Common myeloid progenitor, CD34-positive (primary cell): ENCODE data around the gene SNX11. TPM values are rescaled to one million over a fixed set of nuclear protein-coding genes. Genes with fewer than 3 reads are reported as not detected.
A peak's percentile ranks its signal among the peaks of the same experiment; 100 is the strongest.

ENCODE experiments used
- CTCF ChIA-PET: fragments of 350-600 bp; sonication (Branson Sonifier 250); formaldehyde crosslinking; loops from one replicate; lab custom pipeline; 2021; ENCODE audit warnings: antibody characterized with exemption; lab: Charles Lee
- POLR2A ChIA-PET: fragments of 350-600 bp; sonication (Branson Sonifier 250); formaldehyde crosslinking; loops from one replicate; lab custom pipeline; 2021; ENCODE audit warnings: antibody characterized with exemption; lab: Charles Lee
- DNase-seq, 3 donors: peaks; one replicate each; pipeline versions ENCODE4 v3.0.0 to v3.0.0-alpha.2; 2013
- H3K27ac ChIP-seq, 2 experiments: 1 replicate in 1 of 2; 2 replicates in 1 of 2; pipeline ENCODE4 v1.7.0; 2013; ENCODE audit warnings: inconsistent platforms in 2 of 2, low read length in 2 of 2, mild to moderate bottlenecking in 2 of 2, low read depth in 1 of 2, moderate library complexity in 1 of 2; ENCODE audit not compliant: severe bottlenecking in 2 of 2, insufficient read depth in 1 of 2, poor library complexity in 1 of 2
- H3K27me3 ChIP-seq, 5 experiments: replicated peaks in 2 of 5; 1 replicate in 3 of 5; 2 replicates in 2 of 5; pipeline versions ENCODE4 v1.6.1 to v1.7.0; 2013; ENCODE audit warnings: low read length in 4 of 5, mild to moderate bottlenecking in 2 of 5, moderate library complexity in 2 of 5, inconsistent platforms in 1 of 5; ENCODE audit not compliant: insufficient read depth in 5 of 5, control insufficient read depth in 4 of 5
- H3K36me3 ChIP-seq, 4 experiments: 1 replicate in 2 of 4; 2 replicates in 2 of 4; pipeline versions ENCODE4 v1.6.1 to v1.7.0; 2013; ENCODE audit warnings: low read length in 3 of 4, control low read depth in 1 of 4, mild to moderate bottlenecking in 1 of 4; ENCODE audit not compliant: control insufficient read depth in 4 of 4, insufficient read depth in 4 of 4
- H3K4me1 ChIP-seq, 4 experiments: 1 replicate in 3 of 4; 2 replicates in 1 of 4; pipeline versions ENCODE4 v1.6.1 to v1.7.1; 2013; ENCODE audit warnings: low read length in 3 of 4, mild to moderate bottlenecking in 3 of 4, control low read depth in 1 of 4, inconsistent platforms in 1 of 4, moderate library complexity in 1 of 4; ENCODE audit not compliant: control insufficient read depth in 4 of 4, insufficient read depth in 4 of 4; ENCODE audit errors: control extremely low read depth in 1 of 4
- H3K4me3 ChIP-seq, 7 experiments: 1 replicate in 4 of 7; 2 replicates in 3 of 7; pipeline versions ENCODE4 v1.5.1 to v1.7.0; 2013; ENCODE audit warnings: mild to moderate bottlenecking in 7 of 7, low read length in 6 of 7, moderate library complexity in 6 of 7, inconsistent platforms in 2 of 7, low read depth in 2 of 7, control low read depth in 1 of 7; ENCODE audit not compliant: insufficient read depth in 4 of 7, control insufficient read depth in 1 of 7; ENCODE audit errors: extremely low read depth in 1 of 7
- H3K9me3 ChIP-seq, 5 experiments: 1 replicate in 4 of 5; 2 replicates in 1 of 5; pipeline versions ENCODE4 v1.6.1 to v1.7.1; 2013; ENCODE audit warnings: low read length in 4 of 5, mild to moderate bottlenecking in 2 of 5, inconsistent platforms in 1 of 5, low read depth in 1 of 5, moderate library complexity in 1 of 5; ENCODE audit not compliant: control insufficient read depth in 4 of 5, insufficient read depth in 2 of 5; ENCODE audit errors: control extremely low read depth in 1 of 5
- WGBS: methylation state at CpG from one replicate; pipeline ENCODE4 v1.1.5; 2013; ENCODE audit not compliant: insufficient coverage; 5-methylcytosine and 5-hydroxymethylcytosine counted together
- polyA plus RNA-seq: library from polyadenylated mRNA; unstranded; fragments of 120-200 nt; gene quantifications from one replicate; pipeline ENCODE4 v1.2.1, GENCODE V29; 2013

SNX11 gene
- polyA plus RNA-seq: 12.5 TPM

- ChIA-PET CTCF (interaction anchor here (0.9 to 2.5 kb wide), 10 partner anchors 9 to 80 kb away, joined by 3 to 9 read pairs (median 4); no protein-coding TSS in a partner anchor), POLR2A (interaction anchor here (0.5 to 2.0 kb wide), 2 partner anchors 11 to 520 kb away, joined by 3 to 7 read pairs; no protein-coding TSS in a partner anchor)
- peak within 1 kb of the TSS; percentile 42 to 84 for H3K27ac ChIP-seq
- peak within 1 kb of the TSS; percentile 77 to 95 (median 85) for H3K4me3 ChIP-seq
- peaks cover 0 to 6% (median 0%) of the 10 kb centered on the region in 4 experiments for H3K36me3 ChIP-seq
- no peaks in the 10 kb centered on the region for H3K9me3 ChIP-seq
- peaks cover 21 to 46% (median 27%) of the 10 kb centered on the region in 4 experiments for H3K4me1 ChIP-seq
- WGBS: 0% methylated on average over 48 of the region's 64 CpGs
- DNase-seq: peak; percentile 79 to 89 (median 83)
- H3K27me3 ChIP-seq: no peaks in the 10 kb centered on the region
These were observed at the start of gene SNX11 for GRCh38 chr17:48107137-48108055. Gene SNX11, plus strand, starts transcription at chr17:48107766. Its CDS starts 4,278 bp downstream, at chr17:48112044.

GRCh38 chr17:48058393-48059124 lies 49.0 kb upstream of the SNX11 start:
- Histone ChIP-seq H3K9me3 (no peaks in the 10 kb centered on the region), H3K36me3 (peaks cover 22 to 92% (median 76%) of the 10 kb centered on the region in 4 experiments), H3K27ac (no peak overlapping the region), H3K4me1 (peaks cover 0 to 2% (median under 1%) of the 10 kb centered on the region in 4 experiments), H3K27me3 (no peaks in the 10 kb centered on the region), H3K4me3 (no peak overlapping the region)
- no peak for DNase-seq
- POLR2A ChIA-PET: interaction anchor here (1.0 kb wide), 1 partner anchor 163 kb away, joined by 3 read pairs; no protein-coding TSS in a partner anchor
- CTCF ChIA-PET: interaction anchor here (1.1 to 4.2 kb wide), 6 partner anchors 10 to 32 kb away, joined by 4 to 16 read pairs (median 6); no protein-coding TSS in a partner anchor
- over 99% methylated on average over 11 of the region's 11 CpGs for WGBS

- ChIA-PET CTCF (interaction anchor here (1.7 to 4.2 kb wide), 5 partner anchors 9 to 32 kb away, joined by 5 to 16 read pairs (median 7); no protein-coding TSS in a partner anchor), POLR2A (interaction anchor here (1.0 kb wide), 1 partner anchor 164 kb away, joined by 3 read pairs; no protein-coding TSS in a partner anchor)
- 97% methylated on average over 32 of the region's 32 CpGs for WGBS
- no peak for DNase-seq
- Histone ChIP-seq H3K36me3 (peaks cover 22 to 89% (median 75%) of the 10 kb centered on the region in 4 experiments), H3K27me3 (no peaks in the 10 kb centered on the region), H3K4me1 (no peaks in the 10 kb centered on the region), H3K4me3 (no peak overlapping the region), H3K9me3 (no peaks in the 10 kb centered on the region), H3K27ac (no peak overlapping the region)
These were observed 48.4 kb upstream of the SNX11 start for GRCh38 chr17:48059125-48059668.

- ChIA-PET CTCF (interaction anchor here (1.2 to 3.2 kb wide), 3 partner anchors 15 to 33 kb away, joined by 5 to 12 read pairs (median 9); no protein-coding TSS in a partner anchor), POLR2A (no interaction called here)
- no peak overlapping the region for H3K4me3 ChIP-seq
- H3K9me3 ChIP-seq: no peaks in the 10 kb centered on the region
- 84% methylated on average over 4 of the region's 7 CpGs for WGBS
- no peak for DNase-seq
- H3K36me3 ChIP-seq: peaks cover 22 to 90% (median 80%) of the 10 kb centered on the region in 4 experiments
- H3K4me1 ChIP-seq: no peaks in the 10 kb centered on the region
- no peak overlapping the region for H3K27ac ChIP-seq
- no peaks in the 10 kb centered on the region for H3K27me3 ChIP-seq
These were observed 47.3 kb upstream of the SNX11 start for GRCh38 chr17:48060249-48060648.

- H3K9me3 ChIP-seq: no peaks in the 10 kb centered on the region
- no peak for DNase-seq
- ChIA-PET CTCF (interaction anchor here (0.8 to 3.2 kb wide), 8 partner anchors 10 to 86 kb away, joined by 3 to 12 read pairs (median 4); no protein-coding TSS in a partner anchor), POLR2A (no interaction called here)
- H3K36me3 ChIP-seq: peaks cover 17 to 82% (median 72%) of the 10 kb centered on the region in 4 experiments
- WGBS: 100% methylated on average over 5 of the region's 7 CpGs
- no peak overlapping the region for H3K4me3 ChIP-seq
- H3K27me3 ChIP-seq: no peaks in the 10 kb centered on the region
- H3K27ac ChIP-seq: no peak overlapping the region
- no peaks in the 10 kb centered on the region for H3K4me1 ChIP-seq
These were observed 45.3 kb upstream of the SNX11 start for GRCh38 chr17:48062273-48062672.

- Histone ChIP-seq H3K36me3 (peaks cover 9 to 71% (median 57%) of the 10 kb centered on the region in 4 experiments), H3K4me1 (no peaks in the 10 kb centered on the region), H3K27ac (no peak overlapping the region), H3K4me3 (no peak overlapping the region), H3K27me3 (no peaks in the 10 kb centered on the region), H3K9me3 (no peaks in the 10 kb centered on the region)
- POLR2A ChIA-PET: interaction anchor here (0.6 kb wide), 1 partner anchor 93 kb away, joined by 3 read pairs; no protein-coding TSS in a partner anchor
- no peak for DNase-seq
- CTCF ChIA-PET: interaction anchor here (0.8 to 7.2 kb wide), 5 partner anchors 15 to 65 kb away, joined by 3 to 37 read pairs (median 4); no protein-coding TSS in a partner anchor
- WGBS: no CpG with 5 or more reads among the region's 3 CpGs
These were observed 42.9 kb upstream of the SNX11 start for GRCh38 chr17:48064638-48065037.
